Nephron progenitor cell (in vitro differentiated cells): ENCODE data around the gene CCDC63.

Experiments
- DNase-seq: peaks from one replicate; pipeline ENCODE4 v3.0.0; 2021
- H3K27ac Mint-ChIP-seq: 2 replicates; pipeline ENCODE4 v1.8.0; 2021; ENCODE audit warnings: mild to moderate bottlenecking, moderate library complexity, mixed read lengths
- H3K27me3 Mint-ChIP-seq: 2 replicates; pipeline ENCODE4 v1.8.0; 2021; ENCODE audit warnings: mild to moderate bottlenecking, low read depth, mixed read lengths; ENCODE audit not compliant: poor library complexity
- H3K36me3 Mint-ChIP-seq: 2 replicates; pipeline ENCODE4 v1.8.0; 2021; ENCODE audit warnings: low read depth, mixed read lengths
- H3K4me1 Mint-ChIP-seq: 2 replicates; pipeline ENCODE4 v1.8.0; 2021; ENCODE audit warnings: mixed read lengths
- H3K4me3 Mint-ChIP-seq: 2 replicates; pipeline ENCODE4 v1.8.0; 2021; ENCODE audit warnings: mild to moderate bottlenecking, moderate library complexity, mixed read lengths
- H3K9me3 Mint-ChIP-seq: 2 replicates; pipeline ENCODE4 v1.8.0; 2021; ENCODE audit warnings: mild to moderate bottlenecking, moderate library complexity, mixed read lengths
- CTCF ChIP-seq: fragments of 200-600 bp; sonication (generic); IDR thresholded peaks from 2 replicates; pipeline ENCODE4 v1.5.0; 2021; ENCODE audit warnings: antibody characterized with exemption

Gene CCDC63

DNA sequence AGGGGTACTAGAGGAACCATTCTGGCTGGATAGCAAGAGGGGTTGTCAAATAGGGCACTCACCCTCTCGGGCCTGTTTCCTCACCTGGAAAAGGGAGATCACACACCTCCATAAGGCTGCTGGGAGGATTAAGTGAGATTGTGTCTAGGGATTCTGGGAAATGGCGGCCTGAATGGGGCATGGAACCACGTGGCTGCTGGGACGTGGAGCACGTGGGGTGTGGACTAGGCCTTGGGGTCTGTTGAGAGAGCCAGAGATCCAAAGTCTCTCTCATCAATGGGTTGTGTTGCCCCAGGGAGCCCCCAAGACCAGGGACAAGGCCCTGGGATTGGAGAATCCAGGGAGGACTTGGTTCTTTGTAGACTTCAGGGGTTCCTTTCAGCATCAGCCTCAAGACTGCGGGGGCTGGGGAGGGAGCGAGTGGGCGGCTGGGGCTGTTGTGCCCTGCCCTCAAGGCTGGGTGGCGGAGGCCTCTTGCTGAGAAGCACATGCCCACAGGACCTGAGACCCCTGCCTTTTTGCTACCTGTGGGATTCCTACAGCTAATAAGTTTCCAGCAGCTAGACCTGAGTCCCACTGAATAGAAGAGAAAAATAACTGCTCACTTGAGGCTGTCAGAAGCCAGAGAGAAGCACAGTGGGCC is 77.0 kb downstream of the CCDC63 start:
- H3K27ac Mint-ChIP-seq, result no peak overlapping the region
- peaks cover 15% of the 10 kb centered on the region for H3K27me3 Mint-ChIP-seq
- no peaks in the 10 kb centered on the region for H3K9me3 Mint-ChIP-seq
- H3K36me3 Mint-ChIP-seq, result no peaks in the 10 kb centered on the region
- no peak for TF ChIP-seq CTCF
- DNase-seq, result no peak
- peaks cover 18% of the 10 kb centered on the region for H3K4me1 Mint-ChIP-seq
- no peak overlapping the region for H3K4me3 Mint-ChIP-seq

- no peak for TF ChIP-seq CTCF
- Mint-ChIP-seq H3K27ac (peak overlapping the region; percentile 8), H3K36me3 (no peaks in the 10 kb centered on the region), H3K9me3 (no peaks in the 10 kb centered on the region), H3K27me3 (peaks cover 9% of the 10 kb centered on the region), H3K4me1 (peaks cover 8% of the 10 kb centered on the region), H3K4me3 (no peak overlapping the region)
- no peak for DNase-seq
These were observed 80.8 kb downstream of the CCDC63 start for GRCh38 chr12:110927546-110927945.

DNA sequence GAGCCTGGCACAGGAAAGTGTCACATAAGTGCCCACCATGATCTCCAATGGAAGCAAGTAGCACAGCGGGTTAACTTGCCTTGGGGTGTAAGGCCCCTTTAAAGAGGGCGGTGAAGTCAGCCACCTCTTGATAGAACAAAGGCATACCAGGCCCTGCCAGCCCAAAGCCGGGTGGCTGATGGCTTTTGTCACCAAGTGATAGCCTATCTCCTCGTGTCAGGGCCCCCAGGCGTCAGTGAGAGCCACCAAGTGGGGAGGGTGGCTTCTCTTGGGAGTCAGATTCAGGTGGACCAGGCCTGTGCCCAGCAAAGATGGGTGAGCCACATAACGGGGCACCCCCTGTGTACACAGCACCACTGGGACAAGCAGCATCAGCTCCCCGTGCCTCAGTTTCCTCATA is 81.9 kb downstream of the CCDC63 start:
- Mint-ChIP-seq H3K27ac (no peak overlapping the region), H3K27me3 (peaks cover 4% of the 10 kb centered on the region), H3K4me1 (peaks cover 5% of the 10 kb centered on the region), H3K4me3 (no peak overlapping the region), H3K36me3 (no peaks in the 10 kb centered on the region), H3K9me3 (no peaks in the 10 kb centered on the region)
- no peak for DNase-seq
- TF ChIP-seq CTCF, result no peak

DNA sequence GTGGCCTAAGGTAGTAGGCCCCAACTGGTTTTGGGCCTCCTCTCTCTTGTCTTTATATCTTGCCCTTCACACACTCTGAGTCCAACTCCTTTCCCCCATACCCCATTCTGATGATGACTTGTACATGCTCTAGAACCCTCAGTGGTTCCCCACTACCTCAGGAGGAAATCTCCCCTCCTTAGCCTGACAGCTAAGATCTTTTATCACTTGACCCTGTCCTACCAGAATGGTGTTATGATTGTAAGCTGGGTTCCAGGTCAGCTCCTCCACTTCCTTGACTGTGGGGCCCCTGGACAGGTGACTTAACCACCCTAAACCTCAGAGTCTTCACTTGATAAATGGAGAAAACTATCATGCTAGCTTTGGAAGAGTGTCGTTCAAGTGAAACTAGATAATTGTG is 83.0 kb downstream of the CCDC63 start:
- Mint-ChIP-seq H3K4me3 (no peak overlapping the region), H3K27ac (no peak overlapping the region), H3K4me1 (peaks cover 5% of the 10 kb centered on the region), H3K36me3 (no peaks in the 10 kb centered on the region), H3K27me3 (peaks cover 12% of the 10 kb centered on the region), H3K9me3 (no peaks in the 10 kb centered on the region)
- no peak for TF ChIP-seq CTCF
- no peak for DNase-seq

DNA sequence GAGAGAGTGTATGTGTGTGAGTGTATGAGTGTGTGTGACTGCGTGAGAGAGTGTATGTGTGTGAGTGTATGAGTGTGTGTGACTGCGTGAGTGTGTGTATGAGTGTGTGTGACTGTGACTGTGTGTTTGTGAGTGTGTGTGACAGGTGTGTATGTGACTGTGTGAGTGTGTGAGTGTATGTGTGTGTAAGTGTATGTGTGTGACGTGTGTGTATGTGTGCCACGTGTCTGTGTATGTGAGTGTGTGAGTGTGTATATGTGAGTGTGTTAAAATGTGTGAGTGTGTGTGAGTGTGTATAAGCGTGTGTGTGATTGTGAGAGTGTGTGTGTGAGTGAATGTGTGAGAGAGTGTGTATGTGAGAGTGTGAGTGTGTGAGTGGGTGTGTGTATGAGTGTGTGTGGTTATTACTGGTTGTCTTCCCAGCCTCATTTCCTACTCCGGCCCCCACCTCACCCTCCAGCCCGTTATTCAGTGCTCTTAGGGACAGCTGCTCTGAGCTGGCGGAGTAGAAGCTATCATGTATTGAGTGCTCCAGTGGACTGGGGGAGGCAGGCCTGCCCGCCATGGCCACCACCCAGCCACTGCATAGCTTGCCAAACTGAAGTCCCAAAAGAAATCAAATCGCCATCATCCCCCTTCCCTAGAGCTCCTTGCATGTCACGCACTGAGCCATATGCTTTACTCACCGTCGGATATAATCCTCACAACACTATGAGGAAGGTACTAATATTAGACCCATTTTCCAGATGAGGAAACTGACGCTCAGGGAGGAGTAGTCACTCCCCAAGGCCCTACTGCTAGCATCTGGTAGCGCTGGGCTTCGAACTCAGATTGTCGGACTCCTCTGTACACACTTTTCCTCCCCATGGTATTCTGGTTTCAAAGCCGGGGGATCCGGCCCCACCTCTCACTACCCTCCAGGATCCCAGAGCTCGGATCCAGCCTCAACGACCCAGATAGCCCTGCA is 83.8 kb downstream of the CCDC63 start:
- Mint-ChIP-seq H3K4me1 (peaks cover 5% of the 10 kb centered on the region), H3K4me3 (no peak overlapping the region), H3K27ac (no peak overlapping the region), H3K9me3 (no peaks in the 10 kb centered on the region), H3K36me3 (no peaks in the 10 kb centered on the region), H3K27me3 (peaks cover 18% of the 10 kb centered on the region)
- DNase-seq, result no peak
- no peak for TF ChIP-seq CTCF
